GM12878 (cell line): ENCODE results near the gene ACOT7. TPM values are rescaled to one million over a fixed set of nuclear protein-coding genes. Genes with fewer than 3 reads are reported as not detected.

ENCODE experiments used
- ATAC-seq: fragments of 200-7000 bp; cut with Tn5 transposase; 3 replicates; pipeline ENCODE4 v1.9.1; 2020; ENCODE audit warnings: mild to moderate bottlenecking, moderate library complexity
- BruUV-seq: library from RNA; stranded (reverse); fragments of 400-500 nt; replicated peaks from 2 replicates; lab custom pipeline; 2021; lab: Mats Ljungman, UMichigan
- CTCF ChIA-PET: fragments of 300-600 bp; sonication (Branson Sonifier 250); formaldehyde crosslinking; extraction: SDS; loops from one replicate; lab custom pipeline; 2021; ENCODE audit warnings: inconsistent platforms; lab: Yijun Ruan, JAX
- POLR2A ChIA-PET: fragments of 350-600 bp; formaldehyde crosslinking; extraction: SDS; loops from one replicate; lab custom pipeline; 2021; ENCODE audit warnings: inconsistent platforms; lab: Charles Lee
- RAD21 ChIA-PET: fragments of 300-600 bp; sonication (Branson Sonifier 250); formaldehyde crosslinking; loops from one replicate; lab custom pipeline; 2023; ENCODE audit warnings: antibody characterized with exemption; ENCODE audit not compliant: unreplicated experiment; lab: Charles Lee
- SMC1A ChIA-PET: fragments of 300-600 bp; sonication (Branson Sonifier 250); formaldehyde crosslinking; loops from one replicate; lab custom pipeline; 2023; ENCODE audit not compliant: unreplicated experiment, uncharacterized antibody; lab: Charles Lee
- DNase-seq: peaks from one replicate; pipeline ENCODE4 v3.0.0-alpha.2; 2011; ENCODE audit warnings: low read depth, low spot score
- FAIRE-seq: peaks from 3 replicates; lab custom pipeline; 2011; peaks lifted over from hg19 to GRCh38; lab: Jason Lieb, UNC
- H2AFZ ChIP-seq: 2 replicates; pipeline ENCODE4 v1.6.0; 2011; ENCODE audit warnings: low read depth, low read length, control low read depth; ENCODE audit not compliant: control insufficient read depth
- H3K27ac ChIP-seq: 2 replicates; pipeline ENCODE4 v1.5.1; 2011; ENCODE audit warnings: control low read depth; ENCODE audit not compliant: control insufficient read depth, insufficient read depth
- H3K27me3 ChIP-seq, 2 experiments: replicated peaks in 1 of 2; 2 replicates each; pipeline versions ENCODE4 v1.6.0 to v1.6.1; 2011; ENCODE audit warnings: low read length in 1 of 2; ENCODE audit not compliant: control insufficient read depth in 2 of 2, insufficient read depth in 2 of 2
- H3K36me3 ChIP-seq, 2 experiments: 2 replicates each; pipeline ENCODE4 v1.5.1; 2011; ENCODE audit warnings: low read length in 1 of 2; ENCODE audit not compliant: control insufficient read depth in 2 of 2, insufficient read depth in 2 of 2
- H3K4me1 ChIP-seq: 2 replicates; pipeline ENCODE4 v1.6.1; 2011; ENCODE audit warnings: mild to moderate bottlenecking, low read length, moderate library complexity, mixed read lengths; ENCODE audit not compliant: control insufficient read depth, insufficient read depth
- H3K4me2 ChIP-seq: 2 replicates; pipeline ENCODE4 v1.6.0; 2011; ENCODE audit warnings: control low read depth; ENCODE audit not compliant: control insufficient read depth, insufficient read depth
- H3K4me3 ChIP-seq: fragments of 200-600 bp; sonication (generic); 2 replicates; pipeline ENCODE4 v1.5.1; 2016
- H3K79me2 ChIP-seq: 2 replicates; pipeline ENCODE4 v1.6.0; 2011; ENCODE audit warnings: low read length; ENCODE audit not compliant: control insufficient read depth, insufficient read depth
- H3K9ac ChIP-seq: 2 replicates; pipeline ENCODE4 v1.8.0; 2011; ENCODE audit warnings: low read length, control low read depth, mixed read lengths; ENCODE audit not compliant: control insufficient read depth, insufficient read depth
- H3K9me3 ChIP-seq: replicated peaks from 3 replicates; pipeline ENCODE4 v1.5.1; 2011; ENCODE audit warnings: mild to moderate bottlenecking, low read length; ENCODE audit not compliant: control insufficient read depth, insufficient read depth
- H4K20me1 ChIP-seq: 2 replicates; pipeline ENCODE4 v1.6.0; 2011; ENCODE audit not compliant: control insufficient read depth, insufficient read depth
- CBFB ChIP-seq: IDR thresholded peaks from 2 replicates; pipeline ENCODE4 v1.6.1; 2016; ENCODE audit warnings: antibody characterized with exemption, low read depth
- CEBPB ChIP-seq, 2 experiments: fragments of 150-350 bp in 1 of 2; IDR thresholded peaks; 2 replicates each; pipeline ENCODE4 v1.6.1; 2012 to 2014; ENCODE audit warnings: low read depth in 2 of 2, low read length in 2 of 2, borderline replicate concordance in 1 of 2, inconsistent platforms in 1 of 2
- ESRRA ChIP-seq: IDR thresholded peaks from 2 replicates; pipeline ENCODE4 v1.6.1; 2012; ENCODE audit warnings: mild to moderate bottlenecking, low read length, improper control_type of control experiment
- HCFC1 ChIP-seq: fragments of 150-350 bp; IDR thresholded peaks from 2 replicates; pipeline ENCODE4 v1.6.1; 2014; ENCODE audit warnings: low read length
- HDGF ChIP-seq: fragments of 450-650 bp; IDR thresholded peaks from 2 replicates; pipeline ENCODE4 v1.6.1; 2016; ENCODE audit warnings: antibody characterized with exemption
- IKZF1 ChIP-seq: fragments of 450-650 bp; conservative IDR thresholded peaks from 2 replicates; pipeline ENCODE4 v1.6.1; 2017; ENCODE audit warnings: antibody characterized with exemption, mild to moderate bottlenecking
- NBN ChIP-seq: fragments of 450-650 bp; IDR thresholded peaks from 2 replicates; pipeline ENCODE4 v1.6.1; 2016
- PAX8 ChIP-seq: fragments of 450-650 bp; IDR thresholded peaks from 2 replicates; pipeline ENCODE4 v1.6.1; 2017; ENCODE audit warnings: mild to moderate bottlenecking, moderate library complexity
- RBBP5 ChIP-seq: fragments of 200-600 bp; sonication (generic); conservative IDR thresholded peaks from 2 replicates; pipeline ENCODE4 v1.6.1; 2016
- RELA ChIP-seq: fragments of 450-650 bp; IDR thresholded peaks from 2 replicates; pipeline ENCODE4 v1.8.0; 2014; ENCODE audit warnings: borderline replicate concordance; ENCODE audit not compliant: partially characterized antibody
- SUPT20H ChIP-seq: IDR thresholded peaks from 2 replicates; pipeline ENCODE4 v1.6.1; 2011; ENCODE audit warnings: low read depth, mild to moderate bottlenecking, low read length, moderate library complexity, borderline replicate concordance; ENCODE audit not compliant: control insufficient read depth
- SUZ12 ChIP-seq: fragments of 200-600 bp; sonication (generic); IDR thresholded peaks from one replicate; pipeline ENCODE4 v1.6.1; 2018; ENCODE audit warnings: antibody characterized with exemption, mild to moderate bottlenecking; ENCODE audit not compliant: unreplicated experiment
- ZNF274 ChIP-seq: IDR thresholded peaks from one replicate; pipeline ENCODE4 v1.8.0; 2011; ENCODE audit not compliant: insufficient read length, insufficient read depth
- WGBS: methylation state at CpG from one replicate; pipeline ENCODE4 v1.1.6; 2016; ENCODE audit warnings: low lambda C conversion rate; ENCODE audit not compliant: insufficient replicate concordance, insufficient coverage; ENCODE audit errors: missing lambda C conversion rate; 5-methylcytosine and 5-hydroxymethylcytosine counted together
- in situ Hi-C: fragments of 300-500 bp; cut with MboI; formaldehyde crosslinking; loops from 9 replicates; pipeline ENCODE4 v1.14.3; 2018; ENCODE audit warnings: mixed read lengths
- intact Hi-C: fragments of 100-400 bp; cut with micrococcal nuclease; formaldehyde crosslinking; loops from one replicate; pipeline ENCODE4 v1.14.2; 2022; ENCODE audit not compliant: unreplicated experiment
- polyA plus RNA-seq, 11 experiments: library from polyadenylated mRNA; depleted of rRNA in 4 of 11; unstranded in 6 of 11; stranded (reverse) in 5 of 11; fragments of >200 nt; fragmentation: Nextera tagmentation in 4 of 11; fragmentation: Illumina TruSeq in 1 of 11; extraction: Ambion mirVana in 4 of 11; extraction: Trizol in 1 of 11; gene quantifications; 1 replicate in 1 of 11; 2 replicates in 10 of 11; pipeline versions ENCODE4 v1.2.1 to v1.2.3, GENCODE V29; 2011 to 2016; ENCODE audit warnings: inconsistent platforms in 2 of 11, missing spikeins in 2 of 11, low read depth in 1 of 11
- total RNA-seq, 4 experiments: library from RNA; depleted of rRNA in 3 of 4; stranded (reverse); fragments of >200 nt in 3 of 4; fragmentation: Illumina TruSeq in 1 of 4; extraction: Trizol in 1 of 4; gene quantifications; 2 replicates each; pipeline versions ENCODE4 v1.2.1 to v1.2.3, GENCODE V29; 2013 to 2021
- TF ChIP-seq, protein P1 (sequence below): fragments of 450-650 bp; IDR thresholded peaks from 2 replicates; pipeline ENCODE4 v1.6.1; 2017; ENCODE audit warnings: mild to moderate bottlenecking

ACOT7 gene
- total and polyA plus RNA-seq, 10 of the 15 experiments (the other 5 are each of a cell fraction or from before 2014, with no cell fraction given) = 8.9 to 206 (median 61.2) TPM

DNA sequence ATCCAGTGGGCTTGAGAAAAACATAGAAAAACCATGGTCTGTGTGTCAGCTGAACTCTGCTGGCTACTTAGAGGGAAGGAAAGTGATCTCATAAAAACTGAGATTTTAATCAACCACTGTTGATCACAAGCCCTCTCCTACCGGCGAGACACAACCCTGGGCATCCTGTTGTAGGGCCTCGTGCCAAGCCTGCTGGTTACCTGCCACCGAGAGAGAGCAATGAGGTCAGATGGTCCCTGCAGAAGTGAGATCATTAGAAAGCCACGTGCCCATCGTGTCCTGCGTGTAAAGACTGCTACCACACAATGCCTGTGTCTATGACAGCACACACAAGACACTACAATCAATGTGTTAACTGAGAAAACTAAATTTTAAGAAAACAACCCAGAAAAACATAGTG, 91.0 kb downstream of the ACOT7 start:
- no peak overlapping the region for H2AFZ ChIP-seq
- no peaks in the 10 kb centered on the region for H3K27me3 ChIP-seq
- in situ Hi-C loops (no loop called here), intact Hi-C loops (no loop called here)
- no peaks in the 10 kb centered on the region; the same call in 2 of the 3 replicates for H3K9me3 ChIP-seq
- no peak for TF ChIP-seq ZNF274
- no peak for ATAC-seq
- H3K9ac ChIP-seq = no peak overlapping the region
- no peak for DNase-seq
- no peak overlapping the region for H3K4me3 ChIP-seq
- ChIA-PET CTCF (no interaction called here), POLR2A (no interaction called here), SMC1A (no interaction called here), RAD21 (no interaction called here)
- H3K79me2 ChIP-seq = no peaks in the 10 kb centered on the region
- H4K20me1 ChIP-seq = no peaks in the 10 kb centered on the region
- WGBS = 82% methylated on average over 7 of the region's 7 CpGs
- peaks cover 4% of the 10 kb centered on the region; the same call in 1 of the 2 replicates for H3K4me1 ChIP-seq
- no peak for FAIRE-seq
- H3K27ac ChIP-seq = no peak overlapping the region
- H3K36me3 ChIP-seq = peaks cover 0 to 3% of the 10 kb centered on the region in 2 experiments; a peak in 3 of 4 replicates
- BruUV-seq = no TSS peak
- H3K4me2 ChIP-seq = no peak overlapping the region

DNA sequence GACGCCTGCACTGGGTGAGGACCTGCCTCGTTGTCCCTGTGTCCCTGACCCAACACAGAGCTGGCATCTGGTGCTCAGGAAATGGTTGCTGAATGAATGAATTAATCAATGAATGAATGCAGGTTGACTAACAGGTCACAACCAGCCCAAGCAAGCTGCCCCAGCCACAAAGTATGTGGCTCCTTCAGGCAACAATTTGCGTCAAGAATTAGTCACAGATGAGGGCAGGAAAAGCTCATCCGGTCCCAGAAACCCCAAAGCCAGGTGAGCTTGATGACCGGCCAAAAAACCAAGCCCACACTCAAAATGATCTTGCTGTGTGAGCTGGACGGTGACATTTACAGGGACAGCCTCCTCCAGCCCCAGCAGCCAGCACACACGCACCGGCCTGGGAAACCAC, 92.0 kb downstream of the ACOT7 start:
- TF ChIP-seq, protein P1, sequence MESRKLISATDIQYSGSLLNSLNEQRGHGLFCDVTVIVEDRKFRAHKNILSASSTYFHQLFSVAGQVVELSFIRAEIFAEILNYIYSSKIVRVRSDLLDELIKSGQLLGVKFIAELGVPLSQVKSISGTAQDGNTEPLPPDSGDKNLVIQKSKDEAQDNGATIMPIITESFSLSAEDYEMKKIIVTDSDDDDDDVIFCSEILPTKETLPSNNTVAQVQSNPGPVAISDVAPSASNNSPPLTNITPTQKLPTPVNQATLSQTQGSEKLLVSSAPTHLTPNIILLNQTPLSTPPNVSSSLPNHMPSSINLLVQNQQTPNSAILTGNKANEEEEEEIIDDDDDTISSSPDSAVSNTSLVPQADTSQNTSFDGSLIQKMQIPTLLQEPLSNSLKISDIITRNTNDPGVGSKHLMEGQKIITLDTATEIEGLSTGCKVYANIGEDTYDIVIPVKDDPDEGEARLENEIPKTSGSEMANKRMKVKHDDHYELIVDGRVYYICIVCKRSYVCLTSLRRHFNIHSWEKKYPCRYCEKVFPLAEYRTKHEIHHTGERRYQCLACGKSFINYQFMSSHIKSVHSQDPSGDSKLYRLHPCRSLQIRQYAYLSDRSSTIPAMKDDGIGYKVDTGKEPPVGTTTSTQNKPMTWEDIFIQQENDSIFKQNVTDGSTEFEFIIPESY = no peak
- TF ChIP-seq NBN (no peak), SUZ12 (no peak), RELA (no peak), HDGF (no peak), ESRRA (no peak), IKZF1 (no peak), CEBPB (IDR thresholded peaks at IDR 0.05; ENCODE audit: borderline replicate concordance in 1 of 2, low read depth in 2 of 2, low read length in 2 of 2) (no peak), HCFC1 (no peak), CBFB (no peak), RBBP5 (no peak), SUPT20H (no peak), PAX8 (no peak)
- TF ChIP-seq, all 136 proteins: peak for 0
- no peak for DNase-seq
- no peak overlapping the region for H3K9ac ChIP-seq
- no peak overlapping the region for H3K4me2 ChIP-seq
- no peak for ATAC-seq
- ChIA-PET SMC1A (no interaction called here), POLR2A (interaction anchor here (0.6 kb wide), 1 partner anchor 46 kb away, joined by 5 read pairs; no protein-coding TSS in a partner anchor), RAD21 (no interaction called here), CTCF (no interaction called here)
- FAIRE-seq = no peak
- peaks cover 4% of the 10 kb centered on the region; the same call in 1 of the 2 replicates for H3K4me1 ChIP-seq
- H3K79me2 ChIP-seq = no peaks in the 10 kb centered on the region
- H4K20me1 ChIP-seq = no peaks in the 10 kb centered on the region
- no peaks in the 10 kb centered on the region for H3K9me3 ChIP-seq
- WGBS = 91% methylated on average over 8 of the region's 8 CpGs
- no TSS peak for BruUV-seq
- intact Hi-C loops (no loop called here), in situ Hi-C loops (no loop called here)
- peaks cover 0 to 3% of the 10 kb centered on the region in 2 experiments; a peak in 3 of 4 replicates for H3K36me3 ChIP-seq
- H2AFZ ChIP-seq = no peak overlapping the region
- no peaks in the 10 kb centered on the region for H3K27me3 ChIP-seq
- H3K4me3 ChIP-seq = no peak overlapping the region
- no peak overlapping the region for H3K27ac ChIP-seq
